GM18508 (cell line): ENCODE results near the gene EXOC4.

Experiments
- ATAC-seq: cut with Tn5 transposase; IDR thresholded peaks from one replicate; pipeline ENCODE4 v1.9.1; 2021; ENCODE audit warnings: moderate number of reproducible peaks; ENCODE audit not compliant: insufficient read depth, unreplicated experiment

EXOC4 gene

DNA sequence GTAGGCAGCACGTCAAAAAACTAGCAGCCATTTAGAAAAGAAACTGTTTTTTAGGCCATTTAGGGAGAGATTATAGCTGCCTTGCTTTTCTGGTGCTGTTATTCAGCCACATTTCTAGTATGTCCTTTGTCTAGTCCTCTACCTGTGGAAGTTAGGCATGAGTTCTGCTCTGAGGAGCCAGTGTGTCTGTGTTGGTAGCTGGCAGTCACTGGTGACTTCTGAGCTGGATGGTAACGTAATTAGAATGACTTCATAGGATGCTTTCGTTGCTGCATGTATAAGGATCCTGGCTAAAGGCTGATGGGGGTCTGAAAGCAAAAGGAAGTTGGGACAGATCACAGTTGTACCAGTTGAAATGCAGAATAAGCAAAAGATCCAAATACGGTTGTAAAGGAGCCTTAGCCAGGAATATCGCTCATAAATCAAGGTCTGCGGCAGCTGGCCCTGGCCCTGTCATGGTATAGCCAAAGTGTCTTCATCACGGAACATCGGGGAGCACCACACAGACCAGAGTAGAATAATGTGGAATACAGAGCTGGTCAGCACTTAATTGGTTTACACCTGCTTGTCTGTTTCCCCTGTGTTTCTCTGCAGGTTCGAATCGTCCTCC, 226.7 kb downstream of the EXOC4 start:
- no peak for ATAC-seq

DNA sequence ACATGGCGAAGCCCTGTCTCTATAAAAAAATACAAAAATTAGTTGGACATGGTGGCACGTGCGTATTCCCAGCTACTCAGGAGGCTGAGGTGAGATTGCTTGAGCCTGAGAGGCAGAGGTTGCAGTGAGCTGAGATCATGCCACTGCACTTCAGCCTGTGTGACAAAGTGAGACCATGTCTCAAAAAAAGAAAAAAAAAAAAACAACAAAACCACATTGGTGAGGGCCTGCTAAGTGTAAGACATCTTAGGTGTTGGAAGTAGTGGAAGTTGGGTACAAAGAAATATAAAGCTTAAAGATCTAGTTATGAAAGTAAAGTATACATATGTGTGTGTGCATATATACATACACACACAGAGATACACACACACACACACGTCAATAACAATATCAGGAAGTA, 228.0 kb downstream of the EXOC4 start:
- no peak for ATAC-seq

DNA sequence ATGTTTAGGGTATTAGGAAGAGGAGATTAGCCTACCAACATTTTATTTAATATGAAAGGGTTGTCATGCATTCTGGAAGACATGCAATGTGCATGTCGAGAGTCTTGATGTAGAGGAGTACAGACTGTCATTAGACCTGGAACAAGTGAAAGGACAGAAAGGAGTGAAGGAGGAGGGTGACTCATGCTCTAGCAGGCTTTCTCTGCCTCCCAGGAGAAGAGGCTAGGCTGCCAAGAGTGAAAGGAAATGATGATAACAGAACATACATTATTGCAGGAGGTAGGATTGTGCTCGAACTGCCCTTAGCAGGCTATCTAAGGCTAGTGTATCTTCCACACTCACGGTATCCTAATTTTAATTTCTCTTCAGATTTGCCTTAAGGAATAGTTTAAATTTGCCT, 228.8 kb downstream of the EXOC4 start:
- ATAC-seq: no peak

DNA sequence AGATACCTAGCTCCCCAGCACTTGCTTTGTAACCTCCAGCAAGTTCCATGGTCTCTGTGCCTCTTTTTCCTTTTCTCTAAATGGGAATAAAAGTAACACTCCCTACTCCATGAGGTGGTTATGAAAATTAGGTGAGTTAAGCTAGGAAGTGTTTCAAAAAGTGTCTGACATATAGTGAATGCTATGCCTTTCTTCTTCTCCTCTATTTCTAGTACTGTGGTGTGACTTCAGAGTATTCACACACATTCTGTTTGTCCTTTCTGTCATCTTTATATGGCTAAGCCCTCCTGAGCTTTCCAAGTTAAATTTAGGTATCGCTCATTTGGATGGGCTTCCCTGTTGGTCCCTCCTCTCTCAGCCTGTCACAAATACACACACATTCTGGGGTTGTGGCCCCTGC, 229.7 kb downstream of the EXOC4 start:
- no peak for ATAC-seq

DNA sequence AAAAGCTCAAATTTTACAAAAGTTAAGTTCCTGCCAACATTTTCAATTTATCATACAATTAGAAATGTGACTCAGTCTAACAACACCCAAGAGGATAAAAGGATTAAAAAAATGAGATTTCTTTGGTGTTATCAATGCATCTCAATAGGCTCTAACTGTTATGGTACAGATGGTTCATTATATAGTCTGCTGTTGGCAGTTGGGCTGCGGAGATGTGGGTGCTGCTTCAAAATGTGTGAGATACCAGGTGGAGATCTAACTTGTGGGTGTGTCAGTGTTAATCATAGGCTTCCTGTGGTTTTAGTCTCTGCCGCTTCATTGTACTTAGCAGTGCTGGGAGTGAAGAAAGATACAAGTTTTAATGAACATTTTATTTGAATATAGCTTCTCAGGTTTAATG, 231.2 kb downstream of the EXOC4 start:
- no peak for ATAC-seq

DNA sequence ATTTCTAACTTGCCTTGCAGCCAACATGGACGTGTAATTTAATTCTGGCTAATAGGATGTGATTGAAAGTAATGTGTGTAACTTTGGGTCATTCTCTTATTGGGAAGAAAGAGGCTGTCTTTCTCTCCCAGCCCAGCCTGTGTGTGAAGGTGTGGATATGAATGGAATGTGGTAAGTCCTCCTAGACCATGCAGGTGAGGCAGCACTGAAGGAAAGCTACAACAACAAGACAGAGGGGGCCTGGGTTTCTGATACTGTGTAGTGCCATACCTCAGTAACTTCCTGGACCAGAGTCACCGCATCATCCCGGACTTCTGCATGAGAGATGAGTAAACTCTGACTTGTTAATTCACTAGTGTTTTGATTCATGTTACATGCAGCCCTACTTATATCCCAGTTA, 237.0 kb downstream of the EXOC4 start:
- ATAC-seq: no peak

DNA sequence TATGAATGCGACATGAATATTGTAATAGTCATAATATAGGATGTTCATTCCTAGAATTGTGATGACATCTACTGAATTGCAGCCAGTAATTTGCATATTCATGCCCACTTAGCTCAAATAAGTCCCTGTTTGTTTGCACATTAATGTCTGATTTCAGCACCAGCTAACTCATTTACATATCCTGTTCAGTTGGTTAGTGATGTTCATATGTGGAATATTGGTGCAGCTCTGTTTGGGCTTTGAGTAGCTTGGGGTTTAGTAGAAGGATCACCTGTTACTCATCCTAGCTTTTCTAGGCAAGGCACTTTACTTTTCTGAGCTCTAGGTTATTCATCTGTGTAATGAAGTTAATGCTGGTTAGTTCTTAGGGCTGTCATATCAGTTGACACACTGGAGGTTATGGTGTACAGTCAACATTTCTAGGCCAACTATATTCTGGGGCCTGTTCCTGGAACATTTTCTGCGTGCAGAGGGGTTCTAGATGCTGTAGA, 238.4 kb downstream of the EXOC4 start:
- ATAC-seq: no peak

DNA sequence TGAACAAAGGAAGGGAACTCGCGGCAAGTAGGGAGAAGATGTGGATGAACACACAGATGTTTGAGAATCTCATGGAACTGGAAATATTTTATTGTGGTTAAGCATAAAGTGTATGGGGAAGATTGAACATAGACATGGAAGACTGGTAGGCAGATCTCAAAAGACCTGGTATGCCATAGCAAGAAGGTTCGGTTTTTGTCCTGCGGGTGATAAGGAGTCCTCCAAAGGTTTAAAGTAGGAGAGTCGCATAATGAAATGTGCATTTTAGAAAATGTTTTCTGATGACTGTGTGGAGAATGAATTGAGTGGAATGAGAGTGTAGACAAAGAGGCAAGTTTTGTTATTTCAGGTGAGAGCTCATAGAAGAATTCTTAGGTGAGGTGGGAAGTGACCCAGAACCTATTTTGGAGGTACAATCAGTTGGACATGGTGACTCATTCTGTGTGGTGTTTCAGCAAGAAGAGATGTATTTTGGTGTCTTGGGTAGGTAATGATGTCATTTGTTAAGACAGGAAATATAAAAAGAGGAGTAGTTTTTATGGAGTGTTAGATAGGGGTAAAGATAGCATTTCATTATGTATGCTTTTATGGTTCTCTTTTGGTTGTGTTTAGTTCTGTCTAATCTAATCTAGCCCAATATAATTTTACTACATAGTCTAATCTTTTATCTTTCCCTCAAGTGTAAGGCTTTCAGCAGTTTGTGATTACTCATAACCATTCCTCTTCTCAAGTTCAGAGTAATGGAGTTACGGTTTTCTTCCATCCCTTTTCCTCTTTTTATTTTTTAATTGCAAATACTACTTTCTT, 239.2 kb downstream of the EXOC4 start:
- no peak for ATAC-seq

DNA sequence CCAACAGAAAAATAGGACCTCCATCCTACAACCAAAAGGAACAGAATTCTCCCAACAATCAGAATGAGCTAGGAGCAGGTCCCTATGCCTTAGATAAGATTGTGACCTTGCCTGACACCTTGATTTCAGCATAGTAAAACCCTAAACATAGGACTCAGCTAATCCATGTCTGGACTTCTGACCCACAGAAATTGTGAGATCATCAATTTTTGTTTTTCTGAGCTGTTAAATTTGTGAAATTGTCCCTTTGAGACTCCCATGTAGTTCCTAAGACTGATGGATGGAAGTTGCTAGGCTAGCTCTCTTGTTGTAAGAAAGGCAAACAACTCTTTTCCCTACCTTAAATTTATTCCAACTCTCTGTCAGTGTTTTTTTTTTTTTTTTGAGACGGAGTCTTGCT, 244.2 kb downstream of the EXOC4 start:
- no peak for ATAC-seq

DNA sequence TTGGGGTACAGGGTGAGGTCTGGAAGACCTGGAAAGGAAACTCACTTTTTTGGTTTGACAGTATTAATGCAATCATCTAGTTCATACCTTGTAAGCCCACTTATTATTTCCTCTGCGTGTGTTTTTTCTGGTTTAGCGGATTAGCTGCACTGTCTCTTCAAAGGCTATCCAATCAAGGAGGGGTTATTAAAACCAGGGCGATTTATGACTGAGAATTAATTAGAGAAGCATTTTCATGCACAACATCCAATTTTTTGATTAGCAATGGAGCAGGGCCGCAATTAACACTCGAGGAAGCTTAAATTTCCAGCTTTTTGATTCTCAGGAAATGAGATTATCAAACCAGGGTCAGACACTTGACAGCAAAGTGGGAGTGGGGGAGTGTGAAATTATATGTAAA, 248.9 kb downstream of the EXOC4 start:
- no peak for ATAC-seq

DNA sequence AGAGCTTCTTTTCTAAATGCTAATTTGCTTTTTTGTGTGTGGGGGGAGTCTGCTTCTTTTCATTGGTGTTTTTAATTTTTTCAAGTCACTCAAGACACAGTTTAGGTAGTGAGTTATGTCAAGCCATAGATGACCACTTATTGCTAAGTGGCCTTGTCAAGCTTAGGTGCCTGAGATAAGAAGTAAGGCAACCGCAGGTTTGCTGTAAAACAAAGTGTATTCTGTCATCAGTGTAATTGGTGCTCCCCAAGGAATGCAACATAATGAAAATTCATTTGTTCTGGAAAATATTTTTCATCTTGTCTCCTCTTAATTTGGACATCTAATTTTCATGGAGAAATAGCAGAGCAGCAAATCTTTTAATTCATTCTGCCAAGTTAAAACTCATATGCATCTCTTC, 249.6 kb downstream of the EXOC4 start:
- ATAC-seq: no peak

DNA sequence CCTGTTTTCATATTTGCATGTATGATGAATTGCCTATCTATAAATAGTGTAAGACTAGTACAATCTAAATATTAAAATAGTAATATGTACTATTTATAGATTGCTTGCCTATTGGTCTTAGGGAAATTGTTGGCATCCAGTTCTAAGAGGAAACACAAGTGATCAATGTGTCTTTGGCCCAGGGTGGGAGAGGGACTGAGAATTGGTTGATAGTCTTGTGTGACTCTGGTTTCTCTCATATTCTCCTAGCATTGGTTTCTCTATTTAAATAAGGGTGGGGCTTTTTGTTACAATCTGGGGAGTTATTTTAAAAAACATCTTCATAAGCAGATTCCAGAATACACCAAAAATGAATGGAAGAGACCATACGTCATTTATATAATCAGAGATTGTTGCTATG, 250.1 kb downstream of the EXOC4 start:
- ATAC-seq: no peak

DNA sequence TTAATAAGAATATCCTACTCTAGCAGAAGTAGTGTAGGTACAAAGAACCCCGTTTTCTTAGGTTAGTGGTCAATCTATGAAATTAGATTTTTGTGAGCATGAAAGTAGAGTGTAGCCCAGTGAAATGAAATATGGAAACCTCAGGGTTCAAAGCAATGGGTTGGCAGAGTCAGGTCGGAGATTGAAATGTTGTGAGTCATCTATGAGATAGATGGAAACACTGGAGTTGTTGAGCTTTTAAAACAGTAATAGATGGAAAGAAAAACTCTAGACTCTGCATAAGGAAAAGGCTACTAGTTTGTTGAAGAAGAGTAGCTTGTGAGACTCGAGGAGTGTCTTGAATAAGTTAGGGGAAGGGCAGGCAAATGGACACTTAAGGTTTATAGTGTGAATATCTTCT, 251.9 kb downstream of the EXOC4 start:
- ATAC-seq: no peak

DNA sequence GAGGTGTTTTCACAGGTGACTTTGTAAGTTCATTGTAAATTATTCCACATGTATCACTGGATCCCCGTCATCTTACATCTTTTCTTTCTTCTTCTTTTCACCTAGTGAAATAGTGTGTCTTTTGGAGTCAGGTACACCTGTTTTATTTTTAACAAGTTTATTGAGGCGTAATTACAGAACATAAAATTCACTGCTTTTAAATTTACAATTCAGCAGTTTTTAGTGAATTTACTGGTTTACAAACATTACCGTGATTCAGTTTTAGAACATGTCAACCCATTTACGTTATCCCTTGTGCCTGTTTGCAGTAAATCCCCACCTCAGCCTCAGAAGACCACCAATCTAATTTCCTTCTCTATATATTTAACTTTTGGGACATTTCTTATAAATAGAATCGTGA, 256.9 kb downstream of the EXOC4 start:
- no peak for ATAC-seq

DNA sequence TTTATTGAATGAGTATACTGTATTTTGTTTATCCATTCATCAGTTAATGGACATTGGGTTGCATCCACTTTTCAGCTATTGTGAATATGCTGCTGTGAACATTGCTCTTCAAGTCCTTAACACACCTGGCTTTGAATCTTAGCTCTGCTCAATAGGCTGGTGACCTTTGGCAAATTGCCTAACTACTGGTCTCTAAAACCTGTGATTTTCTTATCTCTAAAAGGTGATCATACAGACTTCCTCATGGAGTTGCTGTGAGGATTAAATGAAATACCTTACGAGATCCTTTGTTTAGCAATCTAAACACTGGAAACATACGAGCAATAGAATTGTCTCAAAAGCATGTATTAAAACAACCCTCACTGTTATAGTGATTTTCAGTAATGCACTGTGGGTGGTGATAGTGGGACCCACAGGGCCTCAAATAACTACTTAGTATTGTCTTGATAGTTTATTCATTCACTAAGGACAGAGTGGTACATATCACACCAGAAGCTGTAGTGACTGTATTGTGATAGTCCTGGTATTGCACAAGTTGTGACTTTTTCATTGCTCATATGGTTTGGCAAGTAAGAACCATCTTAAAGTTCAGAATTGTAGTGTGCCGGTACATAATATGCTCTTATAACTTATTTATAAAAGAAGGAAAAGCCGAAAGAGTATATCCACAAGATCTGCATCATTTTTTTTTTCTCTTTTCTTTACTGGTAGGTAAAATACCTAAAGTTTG, 257.6 kb downstream of the EXOC4 start:
- no peak for ATAC-seq

DNA sequence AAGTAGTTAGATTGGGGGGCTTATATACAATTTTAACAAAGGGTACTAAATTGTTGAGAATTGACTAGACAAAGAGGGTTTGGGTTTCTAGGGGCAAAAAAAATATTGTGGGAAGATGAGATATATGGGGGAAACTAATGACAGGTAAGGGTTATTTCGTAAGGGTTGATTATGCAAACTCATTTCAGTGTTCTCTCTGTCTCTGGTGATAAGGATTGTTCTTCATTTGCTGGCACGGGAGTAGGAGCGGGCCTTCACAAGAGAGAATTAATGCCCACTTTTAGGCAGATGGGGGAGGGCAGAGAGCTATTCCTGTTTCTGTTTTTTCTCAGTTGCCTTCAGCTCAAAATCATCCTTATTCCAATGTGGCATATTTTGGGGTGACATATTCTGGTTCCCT, 258.4 kb downstream of the EXOC4 start:
- ATAC-seq: no peak

DNA sequence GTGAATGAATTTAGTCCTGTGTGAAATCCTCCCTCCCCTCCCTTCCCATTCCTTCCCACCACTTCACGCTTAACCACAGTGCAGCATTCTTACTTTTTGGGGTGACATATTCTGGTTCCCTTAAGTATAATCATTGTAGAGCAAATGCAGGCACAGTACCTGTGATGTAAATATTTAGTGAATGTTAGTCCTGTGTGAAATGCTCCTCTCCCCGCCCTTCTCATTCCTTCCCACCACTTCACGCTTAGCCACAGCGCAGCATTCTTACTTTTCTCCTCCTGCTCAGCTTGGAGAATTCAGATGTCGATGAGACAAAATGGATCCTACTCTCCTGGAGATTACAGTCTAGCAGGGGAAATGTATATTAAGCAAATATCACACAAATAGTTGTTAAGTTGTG, 258.8 kb downstream of the EXOC4 start:
- ATAC-seq: no peak

DNA sequence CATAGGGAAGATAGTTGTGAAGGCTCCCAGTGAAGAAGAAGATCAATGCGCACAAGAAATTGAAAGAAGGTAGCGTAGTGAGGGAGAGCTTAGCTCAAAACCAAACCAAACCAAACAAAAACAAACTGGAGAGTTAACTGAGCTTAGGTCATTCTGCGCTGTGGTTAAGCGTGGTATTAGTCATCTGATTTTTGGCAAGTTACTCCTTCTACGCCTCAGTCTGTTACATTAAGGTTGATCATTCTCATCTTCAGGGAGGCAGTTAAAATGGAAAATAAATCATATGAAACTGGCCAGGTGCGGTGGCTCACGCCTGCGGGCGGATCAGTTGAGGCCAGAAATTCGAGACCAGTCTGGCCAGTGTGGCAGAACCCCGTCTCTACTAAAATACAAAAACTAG, 259.7 kb downstream of the EXOC4 start:
- ATAC-seq: no peak

DNA sequence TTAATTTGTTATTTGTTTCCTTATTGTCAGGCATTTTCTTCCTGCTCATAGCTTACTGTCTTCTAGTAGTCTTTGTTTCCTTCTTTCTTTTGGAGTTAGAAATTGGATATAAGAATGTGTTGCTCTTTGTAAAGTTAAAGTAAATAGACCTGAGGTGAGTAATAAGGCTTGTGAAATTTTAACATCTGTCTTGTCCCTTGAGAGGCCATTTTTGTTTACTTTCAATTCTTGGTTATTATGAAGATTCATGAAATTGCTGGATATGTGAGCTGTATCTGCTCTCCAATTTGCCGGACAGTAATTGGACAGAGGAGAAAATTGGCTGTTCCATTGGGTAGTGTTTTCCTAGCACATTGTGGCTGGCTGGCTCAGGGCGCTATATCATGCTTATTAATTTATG, 260.7 kb downstream of the EXOC4 start:
- ATAC-seq: no peak

DNA sequence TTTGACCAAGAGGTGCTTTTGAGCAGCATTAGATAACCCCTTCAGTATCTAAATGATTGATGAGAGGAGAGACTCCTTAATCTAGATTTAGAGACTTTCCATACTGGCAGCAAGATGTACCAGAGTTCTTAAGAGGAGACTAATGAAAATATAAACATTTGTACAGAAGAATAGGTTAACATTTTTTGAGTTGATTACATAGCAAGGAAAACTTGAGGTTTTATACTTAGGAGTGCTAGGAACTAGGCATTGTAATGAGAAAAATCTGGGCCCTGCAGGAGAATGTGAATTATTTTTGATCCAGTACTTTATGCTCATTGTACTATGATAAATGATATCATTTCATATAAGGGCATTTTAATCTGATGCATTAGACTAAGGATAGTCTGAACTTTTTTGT, 261.7 kb downstream of the EXOC4 start:
- no peak for ATAC-seq

DNA sequence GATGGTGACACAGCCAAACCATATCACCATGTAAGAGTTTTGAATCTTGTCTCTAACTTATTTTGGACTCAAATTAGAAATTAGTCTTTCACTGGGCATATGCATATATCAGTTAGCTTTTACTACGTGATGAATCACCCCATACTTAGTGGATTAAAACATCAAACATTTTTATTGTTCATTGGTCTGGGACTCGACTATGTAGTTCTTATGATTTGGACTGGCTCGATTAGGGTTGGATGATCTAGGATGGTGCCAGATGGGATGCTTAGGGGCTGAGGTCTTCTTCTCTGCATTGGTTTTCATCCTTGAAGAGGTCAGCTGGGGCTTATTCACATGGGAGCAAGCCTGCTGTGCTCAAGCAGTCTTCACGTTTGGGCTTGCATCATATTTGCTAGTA, 264.9 kb downstream of the EXOC4 start:
- ATAC-seq: no peak
